Measurements from ENCODE around the gene PRAMEF12.
"Not testable (repeated sequence)": the region's sequence is repeated elsewhere in the genome, so short reads cannot be mapped to it uniquely, and the experiment has no call there.

PRAMEF12 gene

DNA sequence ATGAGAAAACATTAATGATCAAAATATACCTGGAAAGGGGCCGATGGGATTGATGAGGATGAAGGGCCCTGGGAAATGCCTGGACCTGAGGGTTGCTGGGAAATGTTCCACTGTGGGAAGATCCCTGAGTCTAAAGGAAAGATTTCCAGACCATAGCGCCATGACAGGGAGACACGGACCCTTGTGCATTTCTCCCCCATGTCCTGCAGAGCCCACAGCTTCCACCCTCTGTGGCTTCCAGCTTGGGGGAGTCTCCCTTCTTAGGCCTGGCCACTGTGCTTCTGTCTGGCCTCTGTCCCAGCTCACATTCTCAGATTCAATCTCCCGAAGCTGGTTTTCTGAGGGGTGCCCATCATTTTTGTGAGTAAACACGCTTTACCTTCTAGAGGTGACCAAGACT is 1.0 kb upstream of the PRAMEF12 start:
- DNase-seq = no peak

- no peak for DNase-seq
Measured at GRCh38 chr1:12774801-12775345, 1.3 kb downstream of the PRAMEF12 start.

GRCh38 chr1:12775443-12775842 is 1.9 kb downstream of the PRAMEF12 start:
- DNase-seq = no peak

- DNase-seq = no peak
Measured at GRCh38 chr1:12776801-12777557, 3.4 kb downstream of the PRAMEF12 start.

DNA sequence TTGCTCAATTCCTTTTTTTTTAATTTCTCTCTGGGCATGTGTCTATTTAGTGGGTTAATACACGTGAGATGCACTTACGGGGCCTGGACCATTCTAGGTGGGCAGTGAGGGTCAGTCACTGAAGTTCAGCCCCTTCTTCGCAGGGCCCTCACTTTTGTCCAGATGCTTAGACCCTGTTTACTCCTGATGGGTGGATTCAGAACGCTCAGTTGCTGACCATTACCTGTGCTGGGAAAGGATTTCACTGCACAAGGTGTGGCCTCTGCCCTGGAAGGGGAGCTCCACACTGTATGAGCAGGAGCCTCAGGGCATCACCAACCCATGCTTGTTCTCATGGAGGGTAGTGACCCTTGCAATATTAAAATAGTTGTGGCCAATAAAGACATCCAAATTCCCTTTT is 4.5 kb downstream of the PRAMEF12 start:
- no peak for DNase-seq

DNA sequence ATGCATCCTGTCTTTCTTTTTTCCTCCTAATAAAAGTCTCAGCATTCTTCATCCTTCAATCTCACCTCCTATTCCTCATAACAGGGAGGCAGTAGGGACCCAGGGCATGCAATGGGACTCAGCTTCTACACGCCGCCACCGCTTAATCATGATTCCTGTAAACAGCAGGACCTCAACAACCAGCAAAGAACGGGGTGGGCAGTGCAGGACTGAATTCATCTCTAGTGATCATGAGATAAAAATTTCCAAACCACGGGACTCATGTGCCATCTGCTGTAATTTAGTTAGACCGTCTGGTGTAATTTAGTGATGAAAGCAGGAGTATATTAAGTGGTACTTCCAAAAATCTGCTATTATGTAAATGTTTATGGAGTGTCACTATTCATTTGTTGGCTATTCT is 5.4 kb downstream of the PRAMEF12 start:
- DNase-seq = no peak

DNA sequence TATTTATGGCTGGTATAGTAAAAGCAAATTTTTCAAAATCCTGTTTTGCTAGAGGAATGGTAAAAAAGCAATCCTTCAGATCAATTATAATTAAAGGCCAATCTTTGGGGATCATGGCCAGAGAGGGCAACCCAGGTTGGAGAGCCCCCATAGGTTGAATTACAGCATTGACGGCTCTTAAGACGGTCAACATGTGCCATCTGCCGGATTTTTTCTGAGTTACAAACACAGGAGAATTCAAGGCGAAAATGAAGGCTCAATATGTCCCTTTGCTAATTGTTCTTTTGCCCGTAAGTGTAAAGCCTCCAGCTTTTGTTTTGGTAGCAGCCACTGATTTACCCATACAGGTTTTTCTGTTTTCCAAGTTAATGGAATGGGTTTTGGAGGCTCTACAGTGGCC is 8.0 kb downstream of the PRAMEF12 start:
- DNase-seq = not testable (repeated sequence)

DNA sequence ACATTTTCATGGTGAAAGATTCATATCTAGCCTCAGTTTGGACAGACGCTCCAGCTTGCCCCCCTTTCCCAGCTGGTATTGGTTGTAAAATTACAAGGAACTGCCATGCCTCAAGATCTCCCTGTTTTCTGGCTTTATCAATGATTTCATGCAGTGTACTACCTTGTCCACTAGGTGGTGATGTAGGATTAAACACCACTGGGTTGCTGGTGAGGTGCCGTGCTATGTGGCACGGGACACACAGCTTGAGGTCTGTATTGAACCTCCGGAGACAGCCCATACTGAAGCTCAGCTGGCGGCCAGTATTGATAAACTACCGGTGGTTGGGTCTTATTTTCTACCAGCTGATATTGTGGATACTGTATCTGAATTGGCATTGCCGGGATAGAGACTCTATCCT is 10.2 kb downstream of the PRAMEF12 start:
- DNase-seq = not testable (repeated sequence)

GRCh38 chr1:12784729-12785128 is 11.2 kb downstream of the PRAMEF12 start:
- DNase-seq = not testable (repeated sequence)

GRCh38 chr1:12791097-12791496 is 17.6 kb downstream of the PRAMEF12 start, which contains the start of gene PRAMEF1:
PRAMEF1 (plus strand) TSS chr1:12791397; CDS start chr1:12793228, 1,831 bp downstream.
- not testable (repeated sequence) for DNase-seq

- DNase-seq = no peak
Measured at GRCh38 chr1:12798911-12799310, 25.4 kb downstream of the PRAMEF12 start.

DNA sequence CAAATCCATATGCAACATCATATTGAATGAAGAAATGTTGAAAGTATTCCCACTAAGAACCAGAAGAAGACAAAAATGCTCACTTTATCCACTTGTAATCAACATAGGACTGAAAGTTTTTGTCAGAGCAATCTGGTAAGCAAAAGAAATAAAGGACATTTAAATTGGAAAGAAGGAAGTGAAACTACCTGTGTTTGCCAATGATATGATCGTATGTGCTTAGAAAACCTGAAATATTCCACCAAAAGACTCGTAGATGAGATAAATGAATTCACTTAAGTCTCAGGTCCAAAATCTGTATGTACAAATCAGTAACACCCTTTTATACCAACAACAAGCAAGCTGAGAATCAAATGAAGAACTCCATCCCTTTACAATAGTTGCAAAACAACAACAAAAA is 26.2 kb downstream of the PRAMEF12 start:
- DNase-seq = no peak

GRCh38 chr1:12809933-12810332 is 36.4 kb downstream of the PRAMEF12 start:
- no peak for DNase-seq

DNA sequence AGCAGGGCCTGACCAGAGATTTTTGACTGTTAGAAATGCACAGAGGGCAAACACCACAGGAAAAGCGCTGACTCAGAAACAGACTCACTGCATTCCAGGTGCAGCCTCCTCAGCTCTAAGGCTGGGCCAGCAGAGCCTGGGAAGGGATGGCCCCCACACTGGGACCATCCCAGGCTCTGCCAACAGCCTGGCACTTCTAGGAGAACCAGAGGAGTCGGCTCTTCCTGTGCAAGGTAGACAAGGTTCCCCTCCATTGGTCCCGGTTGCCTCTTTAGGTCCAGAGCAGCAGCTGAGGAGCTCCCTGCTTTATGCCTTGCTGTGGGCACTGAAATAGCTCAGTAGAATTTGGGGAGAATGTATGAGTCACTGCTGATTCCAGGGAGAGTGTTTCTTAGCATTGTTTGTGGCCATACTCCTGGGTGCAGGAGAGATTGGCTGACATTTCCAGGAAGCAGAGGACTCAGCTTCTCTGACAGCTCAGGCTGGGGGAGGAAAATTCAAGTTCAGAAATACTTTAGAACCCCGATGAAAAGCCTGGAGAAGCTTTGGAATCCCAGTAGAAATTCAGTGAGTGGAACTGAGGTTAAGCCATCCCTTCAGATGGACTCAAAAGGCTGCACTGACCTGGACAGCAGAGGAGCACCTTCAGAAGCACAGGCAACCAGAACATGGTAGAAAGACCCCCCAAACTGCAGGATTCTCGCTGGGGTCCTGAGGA is 37.3 kb downstream of the PRAMEF12 start:
- no peak for DNase-seq

DNA sequence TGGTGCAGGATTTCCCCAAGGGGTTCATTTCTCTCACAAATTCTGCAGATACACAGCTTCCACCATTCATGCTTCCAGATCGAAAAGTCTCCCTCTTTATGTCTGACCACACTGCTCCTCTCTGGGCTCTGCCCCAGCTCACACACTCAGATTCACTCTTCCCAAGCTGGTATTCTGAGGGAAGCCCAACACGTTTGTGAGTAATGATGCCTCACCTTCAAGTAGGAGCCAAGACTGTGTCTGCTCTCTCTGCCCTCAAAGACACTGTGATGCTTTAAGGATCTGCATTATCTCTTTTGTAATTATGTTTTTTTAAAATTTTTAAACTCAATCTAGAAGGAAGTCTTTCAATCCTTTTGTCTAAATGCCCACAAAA is 37.9 kb downstream of the PRAMEF12 start:
- no peak for DNase-seq

DNA sequence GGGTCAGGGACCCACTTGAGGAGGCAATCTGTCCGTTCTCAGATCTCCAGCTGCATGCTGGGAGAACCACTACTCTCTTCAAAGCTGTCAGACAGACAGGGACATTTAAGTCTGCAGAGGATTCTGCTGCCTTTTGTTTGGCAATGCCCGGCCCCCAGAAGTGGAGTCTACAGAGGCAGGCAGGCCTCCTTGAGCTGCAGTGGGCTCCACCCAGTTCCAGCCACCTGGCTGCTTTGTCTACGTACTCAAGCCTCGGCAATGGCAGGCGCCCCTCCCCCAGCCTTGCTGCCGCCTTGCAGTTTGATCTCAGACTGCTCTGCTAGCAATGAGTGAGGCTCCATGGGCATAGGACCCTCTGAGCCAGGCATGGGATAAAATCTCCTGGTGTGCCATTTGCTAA is 45.5 kb downstream of the PRAMEF12 start:
- not testable (repeated sequence) for DNase-seq
